Femur (tissue), 1 donor: ENCODE measurements around the gene LAG3.

Experiments
- DNase-seq: peaks from one replicate; pipeline ENCODE4 v3.0.0-alpha.2; 2017

The LAG3 gene

DNA sequence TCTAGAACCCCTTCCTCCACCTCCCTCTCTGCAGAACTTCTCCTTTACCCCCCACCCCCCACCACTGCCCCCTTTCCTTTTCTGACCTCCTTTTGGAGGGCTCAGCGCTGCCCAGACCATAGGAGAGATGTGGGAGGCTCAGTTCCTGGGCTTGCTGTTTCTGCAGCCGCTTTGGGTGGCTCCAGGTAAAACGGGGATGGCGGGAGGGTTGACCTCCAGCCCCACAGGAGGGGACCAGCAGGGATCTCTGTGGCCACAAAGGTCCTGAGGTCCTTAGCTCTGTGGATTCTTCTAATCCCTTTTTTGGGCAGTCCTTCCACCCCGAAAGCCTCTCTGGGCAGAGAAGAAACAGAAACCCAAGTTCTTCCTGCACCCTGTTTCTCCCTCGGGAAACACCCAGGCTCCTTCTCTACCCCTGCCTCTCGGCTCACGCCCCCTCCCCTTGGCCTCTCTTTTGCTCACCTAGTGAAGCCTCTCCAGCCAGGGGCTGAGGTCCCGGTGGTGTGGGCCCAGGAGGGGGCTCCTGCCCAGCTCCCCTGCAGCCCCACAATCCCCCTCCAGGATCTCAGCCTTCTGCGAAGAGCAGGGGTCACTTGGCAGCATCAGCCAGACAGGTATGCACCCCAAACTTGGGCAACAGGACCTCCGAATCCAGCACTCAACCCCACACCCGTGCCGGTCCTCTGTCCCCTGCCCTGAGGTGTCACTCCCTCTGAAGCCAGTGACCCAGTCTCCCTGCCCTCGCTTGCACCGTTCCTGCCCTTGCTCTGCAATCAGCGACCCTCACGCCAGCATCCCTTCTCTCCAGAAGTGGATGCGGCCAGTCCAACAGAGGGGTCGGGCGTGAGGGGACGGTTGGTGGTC is 638 bp downstream of the LAG3 start:
- DNase-seq: no peak

DNA sequence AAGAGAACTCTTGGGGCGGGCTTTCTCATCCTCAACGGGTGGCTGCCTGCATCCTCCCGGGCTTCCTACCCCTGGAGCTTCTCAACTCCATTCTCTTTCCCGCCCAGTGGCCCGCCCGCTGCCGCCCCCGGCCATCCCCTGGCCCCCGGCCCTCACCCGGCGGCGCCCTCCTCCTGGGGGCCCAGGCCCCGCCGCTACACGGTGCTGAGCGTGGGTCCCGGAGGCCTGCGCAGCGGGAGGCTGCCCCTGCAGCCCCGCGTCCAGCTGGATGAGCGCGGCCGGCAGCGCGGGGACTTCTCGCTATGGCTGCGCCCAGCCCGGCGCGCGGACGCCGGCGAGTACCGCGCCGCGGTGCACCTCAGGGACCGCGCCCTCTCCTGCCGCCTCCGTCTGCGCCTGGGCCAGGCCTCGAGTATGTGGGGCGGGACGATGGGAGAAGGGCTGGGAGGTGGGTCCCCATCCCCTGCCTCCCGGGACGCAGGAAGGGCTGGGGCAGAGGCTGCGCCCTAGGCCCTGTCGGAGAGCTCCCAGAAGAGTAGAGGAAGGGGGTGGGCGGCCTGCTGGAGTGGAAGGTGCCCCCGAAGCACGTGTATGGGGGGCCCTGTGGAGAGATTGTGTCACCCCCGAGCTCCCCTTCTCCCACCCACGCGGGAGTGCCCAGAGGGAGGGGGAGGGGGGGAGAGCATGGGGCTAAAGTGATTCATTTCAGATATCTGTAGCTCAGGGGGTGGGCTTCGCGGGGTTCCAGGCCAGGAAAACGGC is 1.5 kb downstream of the LAG3 start:
- no peak for DNase-seq

DNA sequence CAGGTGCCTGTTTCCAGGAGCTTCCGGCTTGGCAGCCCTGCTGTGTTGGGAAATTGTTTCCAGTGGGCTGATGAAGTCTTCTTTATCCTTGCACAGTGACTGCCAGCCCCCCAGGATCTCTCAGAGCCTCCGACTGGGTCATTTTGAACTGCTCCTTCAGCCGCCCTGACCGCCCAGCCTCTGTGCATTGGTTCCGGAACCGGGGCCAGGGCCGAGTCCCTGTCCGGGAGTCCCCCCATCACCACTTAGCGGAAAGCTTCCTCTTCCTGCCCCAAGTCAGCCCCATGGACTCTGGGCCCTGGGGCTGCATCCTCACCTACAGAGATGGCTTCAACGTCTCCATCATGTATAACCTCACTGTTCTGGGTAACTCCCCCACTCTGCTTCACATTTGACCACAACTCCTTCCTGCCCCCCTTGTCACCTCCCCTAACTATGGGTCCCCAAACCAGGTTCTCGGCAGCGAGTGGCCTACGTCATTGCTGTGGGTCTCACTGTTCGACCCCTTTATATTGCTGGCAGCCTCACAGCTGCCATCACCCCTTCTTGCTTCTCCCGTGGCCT is 2.3 kb downstream of the LAG3 start:
- no peak for DNase-seq

DNA sequence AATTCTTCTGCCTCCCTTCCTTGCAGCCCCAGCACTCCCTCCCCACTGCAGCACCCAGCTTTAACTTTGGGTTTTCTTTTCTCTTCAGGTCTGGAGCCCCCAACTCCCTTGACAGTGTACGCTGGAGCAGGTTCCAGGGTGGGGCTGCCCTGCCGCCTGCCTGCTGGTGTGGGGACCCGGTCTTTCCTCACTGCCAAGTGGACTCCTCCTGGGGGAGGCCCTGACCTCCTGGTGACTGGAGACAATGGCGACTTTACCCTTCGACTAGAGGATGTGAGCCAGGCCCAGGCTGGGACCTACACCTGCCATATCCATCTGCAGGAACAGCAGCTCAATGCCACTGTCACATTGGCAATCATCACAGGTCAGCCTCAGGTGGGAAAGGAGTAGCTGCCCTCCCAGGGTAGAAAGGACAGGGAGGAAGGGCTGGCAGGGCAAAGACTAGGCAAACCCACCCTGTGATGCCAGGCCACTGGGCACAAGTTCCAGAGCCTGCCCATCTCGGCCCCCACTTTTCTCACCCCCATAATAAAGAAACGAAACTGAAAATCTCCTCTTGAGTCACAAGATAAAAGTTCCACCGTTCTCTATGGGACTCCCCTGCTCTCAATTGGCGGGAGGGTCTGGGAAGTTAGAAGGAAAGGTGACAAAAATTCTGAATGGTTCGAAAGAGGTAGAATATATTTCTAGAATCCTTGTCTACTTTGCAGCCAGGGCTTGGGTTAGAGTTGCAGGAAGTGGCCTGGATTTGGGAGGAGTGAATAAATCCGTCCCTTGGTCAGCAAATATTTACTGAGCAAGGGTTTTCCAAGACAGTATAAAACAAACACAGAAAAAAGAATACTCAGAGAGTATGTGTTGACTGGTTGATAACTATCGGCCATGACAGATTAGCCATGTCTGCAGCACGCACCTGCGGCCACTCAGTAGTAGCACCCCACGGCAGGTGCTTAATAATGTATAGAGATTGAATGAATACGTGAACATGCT is 3.2 kb downstream of the LAG3 start:
- DNase-seq: no peak

DNA sequence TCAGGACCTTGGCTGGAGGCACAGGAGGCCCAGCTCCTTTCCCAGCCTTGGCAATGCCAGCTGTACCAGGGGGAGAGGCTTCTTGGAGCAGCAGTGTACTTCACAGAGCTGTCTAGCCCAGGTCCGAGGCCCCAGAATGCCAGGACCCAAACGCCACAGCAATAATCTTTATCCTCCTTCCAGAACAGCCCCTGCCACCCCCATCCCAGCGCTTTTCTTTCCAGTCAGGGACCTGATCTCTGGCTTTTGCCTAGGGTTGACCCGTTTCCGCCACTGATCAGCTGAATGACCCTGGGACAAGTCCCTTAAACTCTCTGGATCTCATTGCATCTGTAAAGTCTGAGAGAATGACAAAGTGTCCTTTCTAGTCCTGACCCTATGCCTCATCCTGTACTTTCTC is 5.1 kb downstream of the LAG3 start:
- DNase-seq: no peak

DNA sequence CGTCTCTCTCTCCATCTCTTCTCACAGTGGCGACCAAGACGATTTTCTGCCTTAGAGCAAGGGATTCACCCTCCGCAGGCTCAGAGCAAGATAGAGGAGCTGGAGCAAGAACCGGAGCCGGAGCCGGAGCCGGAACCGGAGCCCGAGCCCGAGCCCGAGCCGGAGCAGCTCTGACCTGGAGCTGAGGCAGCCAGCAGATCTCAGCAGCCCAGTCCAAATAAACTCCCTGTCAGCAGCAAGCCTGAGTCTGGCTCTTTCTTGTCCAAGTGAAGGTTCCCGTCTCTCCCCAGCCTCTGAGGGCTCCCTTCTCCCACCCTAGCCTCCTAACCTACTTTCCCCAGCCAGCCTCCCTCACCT is 5.9 kb downstream of the LAG3 start:
- peak; percentile 51 for DNase-seq

DNA sequence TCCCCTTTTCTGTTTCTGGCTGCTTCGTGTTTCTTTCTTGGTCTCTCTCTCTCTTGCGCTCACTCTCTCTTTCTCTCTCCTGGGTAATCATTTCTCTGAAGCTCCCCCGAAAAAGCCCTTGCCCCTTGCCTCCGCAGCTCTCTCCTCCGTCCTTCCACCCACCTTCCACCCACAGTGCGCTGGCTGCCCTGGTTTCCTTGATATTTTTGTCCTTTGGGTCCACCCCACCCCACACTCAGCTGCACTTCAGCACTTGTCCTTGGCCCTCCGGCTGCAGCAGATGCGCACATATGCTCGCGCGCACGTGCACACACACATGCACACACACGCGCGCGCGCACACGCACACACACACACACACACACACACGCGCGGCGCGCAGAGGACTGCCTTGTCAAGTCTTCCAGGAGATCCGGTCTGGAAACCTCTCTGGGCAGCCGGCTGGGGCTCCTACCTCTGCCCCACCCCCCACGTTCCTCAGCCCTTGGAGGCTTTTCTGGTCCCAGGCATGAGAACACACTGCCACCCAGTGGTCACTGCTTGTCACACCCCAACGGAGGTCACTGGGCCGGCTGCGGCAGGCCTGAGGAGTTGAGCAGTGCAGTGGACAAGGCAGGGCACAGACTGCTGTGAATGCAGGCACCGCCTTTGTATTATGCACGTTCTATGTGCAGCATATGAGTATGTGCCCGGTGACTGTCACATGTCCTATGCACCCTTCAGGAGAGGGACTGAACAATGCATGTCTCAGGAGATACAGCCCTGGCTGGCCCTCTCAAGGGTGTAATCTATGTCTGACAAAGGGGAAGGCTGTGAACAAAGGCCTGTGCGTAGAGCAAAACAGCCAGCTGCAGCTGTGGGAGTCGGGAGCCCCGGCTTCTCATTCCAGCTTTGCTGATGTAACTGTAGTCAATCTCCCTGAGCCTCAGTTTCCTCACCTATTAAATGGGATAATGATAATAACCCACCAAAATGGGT is 6.5 kb downstream of the LAG3 start:
- DNase-seq: peak; percentile 96

DNA sequence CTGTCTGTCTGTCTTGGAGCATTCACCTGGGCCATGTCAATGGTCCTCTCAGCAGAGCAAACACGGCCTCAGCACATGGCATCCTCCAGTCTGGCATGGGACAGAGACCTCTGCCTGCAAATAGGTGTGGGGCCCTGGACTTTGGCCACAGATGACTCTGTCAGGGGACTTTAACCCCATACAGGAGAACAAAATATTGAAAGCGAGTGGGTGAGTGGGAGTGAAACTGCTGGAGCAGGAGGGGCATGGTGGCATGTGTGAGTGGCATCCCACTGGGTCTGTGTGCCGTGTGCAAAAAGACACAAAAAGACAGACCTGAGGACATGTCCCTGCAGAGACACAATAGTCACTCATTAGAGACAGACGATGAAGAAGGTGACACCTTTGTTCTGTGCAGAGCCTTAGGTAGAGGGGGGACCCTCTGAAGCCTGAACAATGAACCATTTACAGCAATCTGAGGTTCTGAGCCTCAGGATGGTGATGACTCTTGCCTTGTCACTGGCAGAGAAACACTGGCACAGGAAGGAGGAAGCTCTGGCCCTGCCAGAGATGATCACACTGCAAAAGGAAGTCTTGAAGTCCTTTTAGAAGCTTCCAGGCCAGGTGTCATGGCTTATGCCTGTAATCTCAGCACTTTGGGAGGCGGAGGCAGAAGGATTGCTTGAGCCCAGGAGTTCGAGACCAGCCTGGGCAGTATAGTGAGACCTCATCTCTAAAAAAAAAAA is 7.5 kb downstream of the LAG3 start:
- DNase-seq: no peak

DNA sequence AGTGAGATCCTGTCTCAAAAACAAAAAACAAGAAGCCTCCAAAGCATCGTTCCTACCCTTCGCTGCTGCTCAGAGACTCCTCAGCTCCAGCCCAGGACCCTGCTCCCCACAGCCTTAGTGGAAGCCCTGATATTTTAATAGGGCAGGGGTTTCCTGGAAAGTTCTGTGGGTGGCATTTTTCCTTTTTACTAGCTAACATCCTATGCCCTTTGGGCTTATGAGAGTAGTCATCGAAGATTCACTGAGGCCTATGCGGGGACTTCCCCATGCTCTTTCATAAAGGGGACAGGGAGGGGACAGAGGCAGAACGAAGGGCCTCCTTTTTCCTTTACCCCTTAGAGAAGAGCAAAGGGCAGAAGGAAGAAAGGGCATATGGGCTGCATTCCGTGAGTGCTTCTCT is 8.3 kb downstream of the LAG3 start:
- DNase-seq: no peak

DNA sequence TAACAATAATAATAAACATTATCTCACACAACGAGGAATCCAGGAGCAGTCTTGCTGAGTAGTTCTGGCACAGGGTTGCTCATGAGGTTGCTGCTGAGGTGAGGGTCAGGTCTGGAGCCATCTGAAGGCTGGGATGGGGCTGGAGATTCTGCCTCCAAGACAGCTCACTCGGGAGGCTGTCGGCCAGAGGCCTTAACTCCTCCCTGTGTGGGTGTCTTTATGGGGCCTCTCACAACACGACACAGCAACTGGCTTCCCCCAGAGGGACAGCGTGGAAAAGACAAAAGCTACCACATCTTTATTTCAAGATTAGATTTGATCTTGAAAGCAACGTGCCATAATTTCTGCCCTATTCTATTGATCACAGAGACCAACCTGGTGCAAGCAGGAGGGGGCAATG is 9.8 kb downstream of the LAG3 start:
- DNase-seq: no peak

DNA sequence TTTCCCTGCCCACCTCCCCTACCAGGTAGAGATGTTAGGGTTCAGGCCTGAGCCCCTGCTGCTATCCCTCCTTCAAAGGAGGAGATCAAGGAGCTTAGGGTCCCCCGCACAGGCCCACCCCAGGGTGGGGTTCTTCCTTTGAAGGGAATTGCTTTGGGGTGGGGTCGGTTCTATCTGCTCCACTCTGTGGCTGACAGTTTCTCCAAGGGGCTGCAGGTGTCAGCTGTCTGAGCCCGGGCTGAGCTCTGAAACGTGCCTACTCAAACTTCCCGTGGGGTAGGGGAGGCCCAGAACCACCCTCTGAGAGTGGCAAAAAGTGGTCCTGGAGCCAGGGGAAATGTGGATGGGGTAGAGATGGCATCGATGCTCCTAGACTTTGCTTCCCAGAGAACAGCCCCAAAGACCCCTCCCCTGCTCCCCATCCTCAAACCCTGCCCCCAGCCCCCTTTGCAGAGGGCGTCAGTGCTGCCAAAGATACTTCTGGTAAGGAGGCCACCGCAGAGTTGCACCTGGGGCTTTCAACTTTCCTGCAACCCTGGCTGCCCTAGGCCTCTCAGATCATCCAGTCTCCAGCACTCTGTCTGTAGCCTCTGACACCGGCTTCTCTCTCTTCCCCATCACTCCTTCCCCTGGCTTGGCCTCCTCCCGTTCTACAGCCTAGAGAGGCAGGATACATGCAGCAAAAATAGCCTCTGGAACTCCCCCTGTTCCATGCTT is 10.7 kb downstream of the LAG3 start:
- DNase-seq: no peak

DNA sequence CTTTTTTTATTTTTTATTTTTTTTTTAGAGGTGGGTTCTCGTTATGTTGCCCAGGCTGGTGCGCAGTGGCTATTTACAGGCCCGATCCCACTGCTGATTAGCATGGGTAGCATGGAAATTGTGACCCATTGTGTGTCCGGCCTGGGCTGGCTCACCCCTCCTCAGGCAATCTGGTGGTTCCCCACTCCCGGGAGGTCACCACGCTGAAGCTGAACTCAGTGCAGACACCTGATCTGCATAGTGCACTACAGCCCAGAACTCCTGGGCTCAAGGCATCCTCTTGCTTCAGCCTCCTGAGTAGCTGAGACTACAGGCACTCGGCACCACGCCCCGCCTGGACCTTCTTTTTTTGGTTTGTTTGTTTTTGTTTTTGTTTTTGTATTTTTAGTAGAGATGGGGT is 11.5 kb downstream of the LAG3 start:
- no peak for DNase-seq

DNA sequence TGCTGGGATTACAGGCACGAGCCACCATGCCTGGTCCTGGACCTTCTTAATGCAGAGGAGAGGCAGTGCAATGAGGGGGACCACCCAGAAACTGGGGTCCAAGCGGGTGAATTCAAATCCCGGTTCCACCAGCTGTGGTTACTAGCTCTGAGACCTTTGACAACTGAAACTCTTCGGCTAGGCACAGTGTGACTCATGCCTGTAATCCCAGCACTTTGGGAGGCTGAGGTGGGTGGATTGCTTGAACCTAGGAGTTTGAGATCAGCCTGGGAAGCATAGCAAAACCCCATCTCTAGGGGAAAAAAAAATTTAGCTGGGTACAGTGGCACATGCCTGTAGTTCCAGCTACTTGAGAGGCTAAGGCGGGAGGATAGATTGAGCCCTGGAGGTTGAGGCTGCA is 12.0 kb downstream of the LAG3 start:
- DNase-seq: no peak

DNA sequence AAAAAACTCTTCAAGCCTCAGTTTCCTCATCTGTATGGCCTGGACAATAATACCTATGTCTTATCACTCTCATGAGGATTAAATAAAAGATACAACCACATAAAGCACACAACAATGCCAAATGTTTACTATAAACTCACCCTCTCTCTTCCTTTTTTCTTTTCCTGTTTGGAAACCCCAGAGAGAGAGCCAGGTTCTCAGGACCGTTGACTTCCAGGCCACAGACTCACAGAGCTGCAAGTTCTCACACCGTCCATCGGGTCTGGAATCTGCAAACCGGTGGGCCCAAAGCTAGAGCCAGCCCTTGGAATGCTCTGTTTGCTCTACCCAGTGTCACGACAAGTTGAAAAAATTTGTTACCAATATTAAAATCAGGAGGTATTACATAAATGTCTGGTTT is 12.4 kb downstream of the LAG3 start:
- no peak for DNase-seq

DNA sequence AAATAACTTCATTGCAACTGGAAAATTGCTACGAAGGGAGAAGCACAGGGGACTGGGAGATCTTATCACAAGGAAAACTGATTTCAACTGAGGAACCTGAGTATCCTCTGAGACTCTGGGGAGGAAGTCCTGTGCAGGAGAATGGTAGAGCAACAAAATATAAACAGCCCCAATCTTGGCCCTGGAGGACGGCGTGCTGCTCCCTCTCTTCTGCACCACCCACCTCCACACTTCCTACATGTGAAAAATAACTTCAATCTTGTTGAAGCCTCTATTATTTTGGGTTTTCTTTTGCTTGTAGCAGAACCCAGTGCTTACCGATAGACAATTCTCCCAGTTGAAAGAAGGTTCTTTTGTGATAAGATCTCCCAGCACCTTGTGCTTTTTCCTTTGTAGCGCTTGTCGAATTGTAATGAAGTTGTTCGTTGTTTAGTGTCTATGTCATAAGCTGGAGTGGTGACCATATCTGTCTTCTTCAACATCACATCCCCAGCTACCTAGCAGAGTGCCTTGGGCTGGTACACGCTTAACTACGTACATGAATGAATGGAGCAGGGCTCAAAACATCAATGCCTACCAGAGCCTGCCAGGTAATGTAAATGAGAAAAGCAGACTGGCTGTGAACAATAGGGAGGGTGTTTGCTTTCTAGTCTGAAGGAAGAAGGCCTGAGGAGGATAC is 14.2 kb downstream of the LAG3 start:
- DNase-seq: no peak

DNA sequence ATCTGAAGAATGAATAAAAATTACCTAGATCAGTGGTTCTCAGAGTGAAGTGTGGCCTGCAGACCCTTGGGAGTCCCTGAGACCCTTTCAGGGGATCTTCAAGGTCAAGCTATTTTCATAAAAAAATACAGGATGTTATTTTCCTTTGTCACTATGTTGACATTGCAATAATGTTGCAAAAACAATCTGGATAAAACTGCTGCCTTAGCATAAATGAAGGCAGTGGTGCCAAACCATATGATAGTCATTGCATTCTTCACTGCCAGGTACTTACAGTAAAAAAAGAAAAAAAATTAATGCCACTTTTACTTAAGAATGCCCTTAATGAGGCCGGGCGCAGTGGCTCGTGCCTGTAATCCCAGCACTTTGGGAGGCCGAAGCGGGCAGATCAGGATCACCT is 15.0 kb downstream of the LAG3 start:
- no peak for DNase-seq

DNA sequence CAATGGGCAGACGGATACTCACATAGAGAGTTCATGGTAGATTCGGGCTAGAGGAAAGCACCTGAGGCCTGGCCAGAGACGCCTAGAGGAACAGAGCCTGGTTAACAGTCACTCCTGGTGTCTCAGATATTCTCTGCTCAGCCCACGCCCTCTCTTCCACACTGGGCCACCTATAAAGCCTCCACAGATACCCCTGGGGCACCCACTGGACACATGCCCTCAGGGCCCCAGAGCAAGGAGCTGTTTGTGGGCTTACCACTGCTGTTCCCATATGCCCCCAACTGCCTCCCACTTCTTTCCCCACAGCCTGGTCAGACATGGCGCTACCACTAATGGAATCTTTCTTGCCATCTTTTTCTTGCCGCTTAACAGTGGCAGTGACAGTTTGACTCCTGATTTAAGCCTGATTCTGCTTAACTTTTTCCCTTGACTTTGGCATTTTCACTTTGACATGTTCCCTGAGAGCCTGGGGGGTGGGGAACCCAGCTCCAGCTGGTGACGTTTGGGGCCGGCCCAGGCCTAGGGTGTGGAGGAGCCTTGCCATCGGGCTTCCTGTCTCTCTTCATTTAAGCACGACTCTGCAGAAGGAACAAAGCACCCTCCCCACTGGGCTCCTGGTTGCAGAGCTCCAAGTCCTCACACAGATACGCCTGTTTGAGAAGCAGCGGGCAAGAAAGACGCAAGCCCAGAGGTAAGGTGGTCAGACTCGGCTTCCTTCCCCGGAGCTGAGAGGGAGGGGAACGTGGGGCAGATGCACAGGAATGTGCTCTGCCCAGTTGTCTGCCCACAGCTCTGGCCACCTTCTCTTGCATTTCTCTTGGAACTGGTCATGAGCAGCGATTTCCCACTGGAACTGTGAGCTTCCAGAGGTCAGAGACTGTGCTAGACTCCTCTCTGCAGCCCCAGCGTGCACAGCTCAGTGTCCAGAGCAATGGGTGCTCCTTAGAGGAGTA is 16.9 kb downstream of the LAG3 start, which contains the start of gene CD4:
Gene CD4, plus strand, starts transcription at position 557 of the 953 bp plus-strand sequence. CDS start 10,611 bp downstream, outside the sequence.
- DNase-seq: peak; percentile 51

DNA sequence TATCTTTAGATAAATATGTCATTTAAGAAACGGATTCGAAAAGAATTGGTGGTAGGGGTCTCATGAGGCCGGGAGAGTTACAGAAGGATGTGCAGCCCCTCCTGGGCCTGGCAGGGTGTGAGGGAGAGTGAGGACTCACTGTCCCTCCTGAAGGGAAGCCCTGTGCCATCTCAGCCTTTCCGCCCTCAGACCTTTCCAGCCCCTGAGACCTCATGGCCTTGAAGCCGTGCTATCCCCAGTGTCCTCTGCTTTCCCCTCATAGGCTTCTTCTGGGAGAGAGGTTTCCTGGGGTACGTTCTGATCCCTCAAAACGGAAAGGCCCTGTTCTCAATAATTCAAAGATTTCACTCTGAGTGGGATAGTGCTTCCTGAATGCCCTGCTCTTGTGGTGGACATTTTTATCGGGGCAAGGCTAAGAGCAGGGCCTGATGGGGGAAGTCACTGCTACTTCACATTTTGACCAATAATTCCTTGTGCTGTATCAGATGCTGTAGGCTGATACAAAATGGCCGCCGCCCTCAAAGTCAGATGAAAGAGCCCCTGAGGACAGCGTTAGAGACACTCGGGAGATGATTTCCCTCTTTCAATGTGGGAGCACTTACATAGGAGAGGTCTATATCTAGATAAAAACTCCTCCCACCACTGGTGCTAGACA is 18.3 kb downstream of the LAG3 start:
- DNase-seq: no peak
